Fibroblast of skin of abdomen (primary cell): ENCODE data around the gene ZNF438.

Source experiments
- DNase-seq: peaks from one replicate; pipeline ENCODE4 v3.0.0-alpha.2; 2013

The ZNF438 gene

GRCh38 chr10:30878920-30879319 is 152.7 kb downstream of the ZNF438 start:
- DNase-seq = no peak

GRCh38 chr10:30877111-30877510 is 154.6 kb downstream of the ZNF438 start:
- DNase-seq = no peak

- DNase-seq = peak; percentile 10
Observed at GRCh38 chr10:30873411-30873810, 158.3 kb downstream of the ZNF438 start.

- DNase-seq = no peak
Observed at GRCh38 chr10:30870896-30871295, 160.8 kb downstream of the ZNF438 start.

GRCh38 chr10:30869566-30869965 is 162.1 kb downstream of the ZNF438 start:
- no peak for DNase-seq

- DNase-seq = no peak
Observed at GRCh38 chr10:30868611-30869010, 163.1 kb downstream of the ZNF438 start.

- no peak for DNase-seq
Observed at GRCh38 chr10:30866896-30867295, 164.8 kb downstream of the ZNF438 start.

GRCh38 chr10:30865141-30865926 is 166.3 kb downstream of the ZNF438 start:
- DNase-seq = peak; percentile 58

GRCh38 chr10:30863516-30864210 is 168.0 kb downstream of the ZNF438 start:
- DNase-seq = no peak

- peak; percentile 57 for DNase-seq
Observed at GRCh38 chr10:30862486-30862885, 169.2 kb downstream of the ZNF438 start.

- DNase-seq = no peak
Observed at GRCh38 chr10:30861976-30862375, 169.7 kb downstream of the ZNF438 start.

GRCh38 chr10:30861221-30861620 is 170.4 kb downstream of the ZNF438 start:
- DNase-seq = no peak

- no peak for DNase-seq
Observed at GRCh38 chr10:30858499-30858898, 173.2 kb downstream of the ZNF438 start.

GRCh38 chr10:30857803-30858202 is 173.9 kb downstream of the ZNF438 start:
- DNase-seq = peak; percentile 60

- no peak for DNase-seq
Observed at GRCh38 chr10:30855131-30855530, 176.5 kb downstream of the ZNF438 start.

- DNase-seq = no peak
Observed at GRCh38 chr10:30854656-30855055, 177.0 kb downstream of the ZNF438 start.

- no peak for DNase-seq
Observed at GRCh38 chr10:30853066-30853465, 178.6 kb downstream of the ZNF438 start.

GRCh38 chr10:30850776-30851175 is 180.9 kb downstream of the ZNF438 start:
- no peak for DNase-seq

- no peak for DNase-seq
Observed at GRCh38 chr10:30849231-30850035, 182.2 kb downstream of the ZNF438 start.

GRCh38 chr10:30848396-30849032 is 183.2 kb downstream of the ZNF438 start:
- no peak for DNase-seq

GRCh38 chr10:30847642-30848041 is 184.0 kb downstream of the ZNF438 start:
- no peak for DNase-seq

- no peak for DNase-seq
Observed at GRCh38 chr10:30847199-30847598, 184.5 kb downstream of the ZNF438 start.

- DNase-seq = no peak
Observed at GRCh38 chr10:30846710-30847109, 185.0 kb downstream of the ZNF438 start.
